Femur (tissue), 1 donor: Measurements from ENCODE around the gene KRT15.

Experiments
- DNase-seq: peaks from one replicate; pipeline ENCODE4 v3.0.0-alpha.2; 2017

KRT15 gene

GRCh38 chr17:41523225-41523593, 4.5 kb upstream of the KRT15 start:
- no peak for DNase-seq

DNA sequence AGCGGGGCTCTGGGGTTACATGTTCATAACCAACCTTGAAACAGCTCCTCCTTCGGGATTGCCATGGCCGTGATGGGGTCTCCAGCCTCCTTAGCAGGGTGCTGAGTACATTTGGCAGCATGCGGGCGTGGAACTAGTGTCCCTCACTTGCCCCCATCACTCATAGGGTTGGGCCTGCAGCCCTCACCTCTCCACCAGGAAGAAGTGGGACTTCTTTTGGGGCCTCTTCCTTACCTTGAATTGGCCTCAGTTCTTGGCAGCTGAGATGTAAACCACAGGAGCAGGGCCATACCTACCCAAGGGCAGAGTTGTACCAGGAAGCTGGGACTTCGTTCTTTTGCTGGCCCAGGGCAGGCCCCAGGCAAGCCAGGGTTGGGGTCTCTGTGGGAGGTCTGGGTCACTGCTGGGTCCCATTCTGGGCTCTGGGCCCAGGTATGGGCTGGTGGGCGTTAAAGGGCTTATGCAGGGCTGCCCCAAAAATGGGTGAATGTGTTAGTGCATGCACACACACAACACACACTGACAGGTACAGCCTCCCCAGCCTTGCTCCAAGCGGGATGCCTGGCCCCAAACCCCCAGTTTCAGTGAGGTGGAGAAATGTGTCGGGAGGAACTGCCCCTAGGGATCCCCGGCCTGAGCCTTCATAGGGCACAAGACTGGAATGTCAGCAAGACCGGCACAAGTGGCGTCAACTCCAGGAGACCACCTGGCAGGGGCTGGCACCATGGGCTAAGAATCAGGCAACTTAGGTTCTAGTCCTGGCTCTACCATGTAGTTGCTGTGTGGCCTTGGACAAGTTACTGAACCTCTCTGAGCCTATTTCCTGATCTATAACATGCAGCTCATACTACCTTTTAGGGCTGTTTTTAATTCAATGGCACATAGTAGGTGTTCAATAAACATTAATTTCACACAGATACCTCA, 3.9 kb upstream of the KRT15 start:
- no peak for DNase-seq

GRCh38 chr17:41521574-41522261, 3.0 kb upstream of the KRT15 start:
- no peak for DNase-seq

GRCh38 chr17:41520821-41521521, 2.3 kb upstream of the KRT15 start:
- DNase-seq, result no peak

DNA sequence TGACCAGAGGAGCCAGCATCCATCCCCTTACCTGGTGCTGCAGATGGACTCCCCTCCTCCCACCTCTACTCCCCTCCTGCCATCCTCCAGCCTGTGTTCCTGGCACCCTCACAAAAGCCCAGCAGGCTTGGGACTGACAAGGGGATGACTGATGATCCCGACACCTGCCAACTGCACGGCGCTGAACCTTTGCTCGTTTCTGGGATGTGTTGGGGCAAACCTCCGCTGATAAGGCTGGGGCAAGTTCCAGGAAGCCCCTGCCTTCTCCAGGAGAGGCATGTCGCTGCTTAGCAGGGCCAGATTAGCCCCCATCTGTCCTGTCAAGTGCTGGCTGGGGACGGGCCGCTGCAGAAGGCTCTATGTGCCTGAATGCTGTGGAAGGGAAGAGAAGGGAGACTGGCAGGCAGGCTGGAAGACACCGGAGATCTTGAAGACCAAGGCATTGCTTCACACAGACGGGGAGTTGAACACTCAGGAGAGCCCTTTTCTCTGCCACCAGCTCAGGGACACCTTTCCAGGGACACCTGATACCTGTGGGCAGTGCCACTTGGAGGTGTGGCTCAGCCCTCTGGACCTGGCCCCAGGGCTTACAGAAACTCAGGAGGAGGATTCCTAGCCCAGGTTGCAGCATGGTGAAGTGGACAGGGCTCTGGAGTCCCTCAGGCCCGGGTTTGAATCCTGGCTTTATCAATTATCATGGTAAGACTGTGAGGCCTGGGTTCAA, 973 bp upstream of the KRT15 start:
- no peak for DNase-seq

DNA sequence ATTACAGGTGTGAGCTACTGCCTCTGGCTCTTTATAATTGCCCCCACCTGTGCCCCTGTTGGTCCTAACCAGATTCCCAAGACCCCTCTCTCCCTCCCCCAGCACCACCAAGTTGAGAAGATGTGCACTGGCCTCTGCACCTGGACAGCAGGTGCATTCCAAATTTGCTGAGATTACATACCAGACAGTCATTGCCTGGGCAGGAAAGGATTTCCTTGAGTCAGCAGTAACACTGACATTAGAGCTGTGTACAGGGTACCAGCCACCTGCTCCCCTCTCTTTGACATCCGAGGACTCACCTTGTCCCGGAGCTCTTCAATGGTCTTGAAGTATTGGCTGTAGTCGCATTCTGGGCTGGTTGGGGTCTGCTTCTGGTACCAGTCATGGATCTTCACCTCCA, 659 bp downstream of the KRT15 start:
- no peak for DNase-seq

- DNase-seq, result no peak
Observed at GRCh38 chr17:41516830-41517283, 1.8 kb downstream of the KRT15 start.

- DNase-seq, result no peak
Observed at GRCh38 chr17:41516147-41516829, 2.4 kb downstream of the KRT15 start.

DNA sequence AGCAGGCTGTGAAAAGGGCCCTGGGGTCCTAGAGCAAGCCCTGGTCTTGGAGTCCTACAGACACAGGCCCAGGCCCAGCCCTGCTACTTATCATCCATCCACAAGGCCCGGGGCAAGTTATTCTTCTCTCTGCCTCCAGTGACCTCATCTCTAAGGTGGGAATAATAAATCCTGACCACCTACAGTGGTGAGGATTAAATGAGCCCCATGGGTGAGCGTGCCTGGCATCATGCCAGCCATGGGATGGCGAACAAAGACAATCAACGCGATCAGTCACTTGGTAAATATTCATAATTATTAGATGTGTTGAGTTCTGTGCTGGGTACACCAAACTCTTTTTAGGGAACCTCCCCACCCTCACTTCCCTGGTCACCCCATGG, 5.5 kb downstream of the KRT15 start:
- no peak for DNase-seq

- no peak for DNase-seq
Observed at GRCh38 chr17:41512546-41513167, 6.0 kb downstream of the KRT15 start.

GRCh38 chr17:41511716-41512115, 7.0 kb downstream of the KRT15 start:
- no peak for DNase-seq

- DNase-seq, result no peak
Observed at GRCh38 chr17:41511116-41511515, 7.6 kb downstream of the KRT15 start.

- DNase-seq, result no peak
Observed at GRCh38 chr17:41510251-41511065, 8.2 kb downstream of the KRT15 start.

DNA sequence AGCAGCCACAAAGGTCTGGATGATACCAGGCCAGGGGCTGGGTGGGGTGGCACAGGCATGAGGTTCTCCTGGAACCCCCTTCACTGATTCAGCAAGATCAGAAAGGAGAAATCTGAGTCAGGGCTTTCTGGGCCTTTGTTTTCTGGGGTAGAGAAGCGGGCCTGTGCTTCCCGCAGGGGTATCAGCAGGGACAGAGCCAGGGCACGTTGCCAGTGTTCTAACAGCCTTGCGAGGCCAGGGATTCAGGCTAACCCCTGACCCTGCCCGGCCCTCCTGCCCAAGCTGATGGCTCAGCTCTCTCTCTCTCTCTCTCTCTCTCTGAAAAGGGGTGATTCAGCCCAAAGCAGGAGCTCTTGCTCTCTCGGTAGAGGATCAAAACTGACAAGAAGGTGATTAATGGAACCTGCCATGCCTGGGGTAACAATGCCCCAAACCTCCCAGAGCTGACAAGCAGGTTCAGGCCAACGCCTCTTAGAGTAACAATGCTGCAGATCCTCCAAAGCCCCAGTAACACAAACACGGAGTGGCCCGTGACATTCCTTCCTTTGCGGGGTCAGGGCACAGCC, 11.3 kb downstream of the KRT15 start:
- DNase-seq, result no peak

DNA sequence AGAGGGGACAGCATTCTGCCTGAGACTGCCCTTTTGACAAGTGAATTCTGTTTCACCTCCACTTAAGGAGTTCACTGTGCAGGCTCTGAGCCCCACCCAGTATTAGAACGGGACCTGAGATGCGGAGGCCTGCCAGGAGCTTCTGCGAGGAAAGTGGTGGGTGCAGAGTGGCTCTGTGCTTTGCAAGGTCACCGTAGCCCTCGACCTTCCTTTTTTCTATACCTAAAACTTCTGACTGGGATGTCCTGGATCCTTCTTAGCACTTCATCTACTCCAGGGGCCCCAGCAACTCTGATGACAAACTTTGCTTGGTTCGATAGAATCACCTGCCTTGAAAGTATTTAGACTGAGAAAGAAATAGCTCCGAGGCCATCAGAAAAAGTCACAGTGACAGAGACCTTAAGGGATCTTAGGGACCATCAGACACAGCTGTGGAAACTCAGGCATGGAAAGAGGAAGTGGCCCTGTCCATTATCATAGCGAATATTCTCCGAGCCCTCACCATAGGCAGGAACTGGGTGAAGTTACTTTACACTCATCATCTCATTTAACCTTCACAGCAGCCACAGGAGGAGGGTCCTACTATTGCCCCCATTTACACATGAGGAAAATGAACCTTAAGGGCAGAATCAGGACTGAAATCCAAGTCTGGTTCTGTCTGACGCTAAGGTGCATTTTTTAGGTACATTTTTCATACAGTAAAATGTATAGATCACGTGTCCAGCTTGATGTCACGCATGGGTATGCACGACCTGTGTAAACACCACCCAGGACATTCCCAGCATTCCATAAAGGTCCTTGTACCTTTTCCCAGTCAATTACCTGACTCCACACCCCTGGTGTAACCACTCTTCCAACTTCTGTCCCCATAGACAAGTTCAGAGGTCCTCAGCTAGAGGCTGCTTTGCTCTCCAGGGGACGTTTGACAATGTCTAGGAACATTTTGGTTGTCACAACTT, 12.6 kb downstream of the KRT15 start:
- no peak for DNase-seq

GRCh38 chr17:41505007-41505808, 13.5 kb downstream of the KRT15 start, which contains the start of gene KRT13:
Gene KRT13 (minus strand): TSS chr17:41505612. CDS start chr17:41505550, 62 bp downstream.
- no peak for DNase-seq

- DNase-seq, result no peak
Observed at GRCh38 chr17:41504246-41504977, 14.3 kb downstream of the KRT15 start.

GRCh38 chr17:41503202-41503601, 15.5 kb downstream of the KRT15 start:
- no peak for DNase-seq
